Panc1 (cell line): ENCODE measurements around the gene RGMA. TPM values are rescaled to one million over a fixed set of nuclear protein-coding genes. Genes with fewer than 3 reads are reported as not detected.

Experiments
- ATAC-seq: fragments of 200-7000 bp; cut with Tn5 transposase; 2 replicates; pipeline ENCODE4 v1.9.1; 2020; ENCODE audit warnings: mild to moderate bottlenecking, moderate library complexity
- BruUV-seq: library from RNA; stranded (reverse); fragments of 400-500 nt; replicated peaks from 2 replicates; lab custom pipeline; 2021; lab: Mats Ljungman, UMichigan
- CTCF ChIA-PET: fragments of 300-600 bp; sonication (Branson Sonifier 250); formaldehyde crosslinking; loops from one replicate; lab custom pipeline; 2022; ENCODE audit warnings: antibody characterized with exemption; lab: Charles Lee
- POLR2A ChIA-PET: fragments of 300-600 bp; sonication (Branson Sonifier 250); formaldehyde crosslinking; loops from one replicate; lab custom pipeline; 2022; ENCODE audit warnings: antibody characterized with exemption; lab: Charles Lee
- DNase-seq: peaks from one replicate; pipeline ENCODE4 v3.0.0-alpha.2; 2010; ENCODE audit warnings: low read depth, low spot score
- H3K27ac ChIP-seq: 2 replicates; pipeline ENCODE4 v1.5.1; 2011; ENCODE audit warnings: mild to moderate bottlenecking, low read length, inconsistent platforms
- H3K27me3 ChIP-seq: fragments of 200-500 bp; sonication (Bioruptor generic); 2 replicates; pipeline ENCODE4 v1.6.0; 2014; ENCODE audit warnings: low read length, inconsistent platforms; ENCODE audit not compliant: control insufficient read depth, insufficient read depth
- H3K36me3 ChIP-seq: fragments of 200-500 bp; sonication (Bioruptor generic); 2 replicates; pipeline ENCODE4 v1.5.1; 2014; ENCODE audit warnings: inconsistent platforms, mild to moderate bottlenecking, low read length, moderate library complexity; ENCODE audit not compliant: control insufficient read depth, insufficient read depth
- H3K4me1 ChIP-seq: 2 replicates; pipeline ENCODE4 v1.5.1; 2011; ENCODE audit warnings: inconsistent platforms, mild to moderate bottlenecking, low read length, moderate library complexity; ENCODE audit not compliant: control insufficient read depth, insufficient read depth
- H3K4me3 ChIP-seq, 2 experiments: 2 replicates each; pipeline ENCODE4 v1.5.1; 2011 to 2012; ENCODE audit warnings: low read depth in 2 of 2, low read length in 2 of 2, mild to moderate bottlenecking in 2 of 2, inconsistent platforms in 1 of 2, moderate library complexity in 1 of 2
- H3K9me3 ChIP-seq: fragments of 200-500 bp; sonication (Bioruptor generic); 2 replicates; pipeline ENCODE4 v1.5.1; 2014; ENCODE audit warnings: low read depth, mild to moderate bottlenecking, inconsistent platforms, low read length, moderate library complexity; ENCODE audit not compliant: control insufficient read depth, insufficient read depth
- POLR2AphosphoS5 ChIP-seq: IDR thresholded peaks from 2 replicates; pipeline ENCODE4 v1.6.1; 2012; ENCODE audit warnings: mild to moderate bottlenecking, low read depth, low read length, moderate library complexity
- SIN3A ChIP-seq: IDR thresholded peaks from 2 replicates; pipeline ENCODE4 v1.6.1; 2012; ENCODE audit warnings: low read depth, mild to moderate bottlenecking, low read length, moderate library complexity, borderline replicate concordance; ENCODE audit not compliant: insufficient read depth
- TCF7L2 ChIP-seq: IDR thresholded peaks from 2 replicates; pipeline ENCODE4 v1.6.1; 2011; ENCODE audit warnings: mild to moderate bottlenecking, low read depth, low read length, inconsistent platforms
- in situ Hi-C: cut with HindIII; loops from 2 replicates; pipeline ENCODE4 v1.10.0; 2016; ENCODE audit warnings: low sequenced_read_pairs, low pct_unique_long_range_greater_than_20kb
- intact Hi-C: fragments of 100-400 bp; cut with micrococcal nuclease; formaldehyde crosslinking; loops from one replicate; pipeline ENCODE4 v1.10.0; 2022; ENCODE audit not compliant: unreplicated experiment
- total RNA-seq: library from RNA; stranded (reverse); gene quantifications from one replicate; pipeline ENCODE4 v1.2.1, GENCODE V29; 2021; ENCODE audit not compliant: unreplicated experiment
- TF ChIP-seq, protein P1 (sequence below), 2 experiments: IDR thresholded peaks; 2 replicates each; pipeline ENCODE4 v1.6.1; 2011 to 2012; ENCODE audit warnings: low read depth in 2 of 2, control low read depth in 1 of 2, low read length in 1 of 2, mild to moderate bottlenecking in 1 of 2, moderate library complexity in 1 of 2; ENCODE audit not compliant: insufficient read depth in 1 of 2
- TF ChIP-seq, protein P2 (sequence below): fragments of 450-650 bp; IDR thresholded peaks from 2 replicates; pipeline ENCODE4 v1.5.1; 2017; ENCODE audit warnings: mild to moderate bottlenecking

The RGMA gene
- total RNA-seq, 1 experiment from 2014 or later, result 0.62 TPM

DNA sequence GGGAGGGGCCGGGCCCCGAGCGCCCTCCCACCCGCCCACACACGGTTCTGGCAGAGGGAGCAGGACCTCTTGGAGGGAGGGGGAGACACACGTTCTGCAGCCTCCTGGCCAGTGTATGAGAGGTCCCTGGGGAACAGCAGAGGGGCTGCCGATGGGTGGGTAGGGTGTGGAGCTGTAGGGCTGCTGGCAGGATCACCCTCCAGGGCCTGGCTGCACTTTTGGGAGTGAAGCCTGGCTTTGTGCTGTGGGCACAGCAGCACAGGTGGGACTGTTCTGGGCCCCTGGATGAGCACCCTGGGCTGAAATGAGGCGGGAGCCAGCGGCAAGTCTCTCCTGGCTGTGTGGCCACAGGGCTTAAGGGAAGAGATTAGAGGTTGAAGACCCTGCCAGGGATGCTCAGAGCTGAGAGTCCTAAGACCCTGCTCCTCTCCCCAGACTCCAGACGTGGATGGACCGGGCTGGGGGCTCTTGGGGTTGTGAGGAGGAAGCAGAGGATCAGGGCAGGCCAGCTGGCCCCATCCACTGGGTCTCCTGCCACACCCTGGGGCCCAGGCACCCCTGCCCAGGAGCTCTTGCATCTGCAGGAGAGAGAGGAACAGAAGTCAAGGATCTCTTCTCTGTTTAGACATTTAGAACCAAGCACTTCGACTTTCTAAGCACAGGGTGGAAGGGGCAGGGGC is 45.2 kb downstream of the RGMA start:
- no peaks in the 10 kb centered on the region; the same call in 1 of the 2 replicates for H3K4me1 ChIP-seq
- no peaks in the 10 kb centered on the region for H3K9me3 ChIP-seq
- intact Hi-C loops (no loop called here), in situ Hi-C loops (no loop called here)
- POLR2A ChIA-PET, result no interaction called here
- H3K27ac ChIP-seq, result no peak overlapping the region
- no peak overlapping the region for H3K4me3 ChIP-seq
- no peaks in the 10 kb centered on the region for H3K36me3 ChIP-seq
- no peaks in the 10 kb centered on the region for H3K27me3 ChIP-seq
- CTCF ChIA-PET, result no interaction called here
- no TSS peak for BruUV-seq
- TF ChIP-seq TCF7L2 (no peak), SIN3A (no peak), POLR2AphosphoS5 (no peak)
- TF ChIP-seq, protein P1, sequence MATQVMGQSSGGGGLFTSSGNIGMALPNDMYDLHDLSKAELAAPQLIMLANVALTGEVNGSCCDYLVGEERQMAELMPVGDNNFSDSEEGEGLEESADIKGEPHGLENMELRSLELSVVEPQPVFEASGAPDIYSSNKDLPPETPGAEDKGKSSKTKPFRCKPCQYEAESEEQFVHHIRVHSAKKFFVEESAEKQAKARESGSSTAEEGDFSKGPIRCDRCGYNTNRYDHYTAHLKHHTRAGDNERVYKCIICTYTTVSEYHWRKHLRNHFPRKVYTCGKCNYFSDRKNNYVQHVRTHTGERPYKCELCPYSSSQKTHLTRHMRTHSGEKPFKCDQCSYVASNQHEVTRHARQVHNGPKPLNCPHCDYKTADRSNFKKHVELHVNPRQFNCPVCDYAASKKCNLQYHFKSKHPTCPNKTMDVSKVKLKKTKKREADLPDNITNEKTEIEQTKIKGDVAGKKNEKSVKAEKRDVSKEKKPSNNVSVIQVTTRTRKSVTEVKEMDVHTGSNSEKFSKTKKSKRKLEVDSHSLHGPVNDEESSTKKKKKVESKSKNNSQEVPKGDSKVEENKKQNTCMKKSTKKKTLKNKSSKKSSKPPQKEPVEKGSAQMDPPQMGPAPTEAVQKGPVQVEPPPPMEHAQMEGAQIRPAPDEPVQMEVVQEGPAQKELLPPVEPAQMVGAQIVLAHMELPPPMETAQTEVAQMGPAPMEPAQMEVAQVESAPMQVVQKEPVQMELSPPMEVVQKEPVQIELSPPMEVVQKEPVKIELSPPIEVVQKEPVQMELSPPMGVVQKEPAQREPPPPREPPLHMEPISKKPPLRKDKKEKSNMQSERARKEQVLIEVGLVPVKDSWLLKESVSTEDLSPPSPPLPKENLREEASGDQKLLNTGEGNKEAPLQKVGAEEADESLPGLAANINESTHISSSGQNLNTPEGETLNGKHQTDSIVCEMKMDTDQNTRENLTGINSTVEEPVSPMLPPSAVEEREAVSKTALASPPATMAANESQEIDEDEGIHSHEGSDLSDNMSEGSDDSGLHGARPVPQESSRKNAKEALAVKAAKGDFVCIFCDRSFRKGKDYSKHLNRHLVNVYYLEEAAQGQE (IDR thresholded peaks at IDR 0.05; ENCODE audit: insufficient read depth in 1 of 2, low read depth in 2 of 2, low read length in 1 of 2), result no peak
- TF ChIP-seq, protein P2, sequence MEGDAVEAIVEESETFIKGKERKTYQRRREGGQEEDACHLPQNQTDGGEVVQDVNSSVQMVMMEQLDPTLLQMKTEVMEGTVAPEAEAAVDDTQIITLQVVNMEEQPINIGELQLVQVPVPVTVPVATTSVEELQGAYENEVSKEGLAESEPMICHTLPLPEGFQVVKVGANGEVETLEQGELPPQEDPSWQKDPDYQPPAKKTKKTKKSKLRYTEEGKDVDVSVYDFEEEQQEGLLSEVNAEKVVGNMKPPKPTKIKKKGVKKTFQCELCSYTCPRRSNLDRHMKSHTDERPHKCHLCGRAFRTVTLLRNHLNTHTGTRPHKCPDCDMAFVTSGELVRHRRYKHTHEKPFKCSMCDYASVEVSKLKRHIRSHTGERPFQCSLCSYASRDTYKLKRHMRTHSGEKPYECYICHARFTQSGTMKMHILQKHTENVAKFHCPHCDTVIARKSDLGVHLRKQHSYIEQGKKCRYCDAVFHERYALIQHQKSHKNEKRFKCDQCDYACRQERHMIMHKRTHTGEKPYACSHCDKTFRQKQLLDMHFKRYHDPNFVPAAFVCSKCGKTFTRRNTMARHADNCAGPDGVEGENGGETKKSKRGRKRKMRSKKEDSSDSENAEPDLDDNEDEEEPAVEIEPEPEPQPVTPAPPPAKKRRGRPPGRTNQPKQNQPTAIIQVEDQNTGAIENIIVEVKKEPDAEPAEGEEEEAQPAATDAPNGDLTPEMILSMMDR, result no peak
- ATAC-seq (0 out of 2 replicates have a peak, but pooled peaks have one; percentile 8), DNase-seq (no peak)

DNA sequence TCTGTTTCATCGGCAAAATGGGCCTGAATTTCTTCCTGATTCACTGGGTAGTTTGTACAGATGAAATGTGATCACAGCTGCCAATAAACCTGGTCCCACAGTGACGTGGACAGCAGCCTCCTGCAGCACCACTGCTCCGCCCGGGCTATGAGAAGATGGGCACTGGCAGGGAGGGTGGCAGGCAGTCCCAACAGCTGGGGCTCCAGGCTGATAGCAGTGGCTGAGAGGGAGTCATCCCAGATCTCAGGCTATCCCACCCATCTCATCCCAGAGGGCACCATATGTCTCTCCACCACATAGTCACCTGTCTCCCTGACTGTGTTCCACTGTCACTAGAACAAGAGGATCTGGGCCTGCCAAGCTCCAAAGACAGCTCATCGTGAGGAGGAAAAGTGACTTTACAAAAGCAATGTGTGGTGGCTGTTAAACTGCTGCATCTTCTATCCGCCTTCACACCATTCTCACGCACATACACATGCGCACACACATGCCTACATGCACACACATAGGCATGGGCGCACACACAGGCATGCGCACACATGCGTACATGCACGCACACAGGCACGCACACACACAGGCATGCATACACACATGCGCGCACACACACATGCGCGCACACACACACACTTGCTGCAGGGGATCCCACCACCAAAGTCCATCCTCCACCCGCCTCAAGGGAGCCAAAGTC is 46.2 kb downstream of the RGMA start:
- no peak for ATAC-seq
- CTCF ChIA-PET, result no interaction called here
- no peak overlapping the region for H3K4me3 ChIP-seq
- POLR2A ChIA-PET, result no interaction called here
- no peaks in the 10 kb centered on the region; the same call in 1 of the 2 replicates for H3K4me1 ChIP-seq
- H3K9me3 ChIP-seq, result no peaks in the 10 kb centered on the region
- H3K36me3 ChIP-seq, result no peaks in the 10 kb centered on the region
- DNase-seq, result no peak
- BruUV-seq, result no TSS peak
- TF ChIP-seq, protein P1 (IDR thresholded peaks at IDR 0.05; ENCODE audit: insufficient read depth in 1 of 2, low read depth in 2 of 2, low read length in 1 of 2), result no peak
- TF ChIP-seq, protein P2, result no peak
- TF ChIP-seq TCF7L2 (no peak), SIN3A (no peak), POLR2AphosphoS5 (no peak)
- H3K27ac ChIP-seq, result no peak overlapping the region
- intact Hi-C loops, result no loop called here
- in situ Hi-C loops, result no loop called here
- no peaks in the 10 kb centered on the region for H3K27me3 ChIP-seq
